ENCODE results near the gene B4GALNT1. TPM values are rescaled to one million over a fixed set of nuclear protein-coding genes. Genes with fewer than 3 reads are reported as not detected.

The B4GALNT1 gene
- total RNA-seq, 1 experiment from 2014 or later = 31.3 TPM

DNA sequence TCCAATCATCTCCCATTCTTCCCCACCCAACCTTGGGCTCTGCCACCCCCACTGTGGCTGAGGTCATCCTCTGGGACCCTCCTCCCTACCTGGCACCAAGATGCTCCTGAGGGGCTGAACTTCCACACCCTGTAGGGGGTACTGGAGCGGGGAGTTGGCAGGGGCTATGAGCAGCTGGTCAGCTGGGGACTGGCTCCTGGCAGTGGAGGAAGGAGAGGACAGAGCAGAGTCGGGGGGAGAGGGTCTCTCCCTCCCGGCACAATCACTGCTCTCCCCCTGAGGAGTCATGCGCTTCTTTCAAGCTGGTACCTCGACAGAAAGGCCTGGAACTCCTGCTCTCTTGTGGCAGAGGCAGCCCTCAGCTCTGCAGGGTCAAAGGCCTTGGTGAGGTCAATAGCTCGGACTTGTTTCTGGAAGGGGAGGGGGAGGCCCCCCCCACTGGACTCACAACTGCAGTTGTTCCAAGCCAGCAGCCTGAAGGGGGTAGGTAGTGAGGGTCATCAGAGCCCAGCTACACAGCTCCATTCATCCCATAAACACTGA is 2.0 kb downstream of the B4GALNT1 start:
- Histone ChIP-seq H3K36me3 (ENCODE audit: control insufficient read depth in 1 of 2, insufficient read depth in 2 of 2, low read length in 2 of 2) (peaks cover 0 to 14% of the 10 kb centered on the region in 2 experiments; a peak in 2 of 4 replicates), H3K9me3 (ENCODE audit: control insufficient read depth in 1 of 2, insufficient read depth in 1 of 2, low read depth in 1 of 2, low read length in 2 of 2) (no peaks in the 10 kb centered on the region), H3K4me3 (replicated peaks in 1 of 2; ENCODE audit: low read depth in 1 of 2, low read length in 2 of 2) (no peak overlapping the region), H3K4me1 (ENCODE audit: control insufficient read depth in 1 of 2, insufficient read depth in 2 of 2, low read length in 2 of 2) (peaks cover 12 to 21% of the 10 kb centered on the region in 2 experiments), H3K9ac (ENCODE audit: low read length) (no peak overlapping the region), H4K20me1 (ENCODE audit: insufficient read depth) (no peaks in the 10 kb centered on the region), H2AFZ (ENCODE audit: low read depth, low read length, poor library complexity, severe bottlenecking) (no peak overlapping the region), H3K27me3 (ENCODE audit: insufficient read depth, low read length) (no peaks in the 10 kb centered on the region), H3K79me2 (ENCODE audit: insufficient read depth, low read length) (peaks cover 13% of the 10 kb centered on the region), H3K27ac (ENCODE audit: low read depth, low read length) (no peak overlapping the region), H3K4me2 (ENCODE audit: low read length) (peak overlapping the region; percentile 92; the same call in 1 of the 2 replicates), H3K9me2 (ENCODE audit: insufficient read depth) (no peaks in the 10 kb centered on the region)
- ChIA-PET CTCF (no interaction called here), POLR2A (no interaction called here), RAD21 (ENCODE audit: low non-redundant PET in 1 of 2, low total read pairs in 2 of 2, uncharacterized antibody in 2 of 2, unreplicated experiment in 2 of 2) (no interaction called here)
- TF ChIP-seq SRF (IDR thresholded peaks at IDR 0.05; ENCODE audit: low read depth) (no peak), RAD21 (IDR thresholded peaks at IDR 0.05; ENCODE audit: low read depth) (no peak), ELF1 (IDR thresholded peaks at IDR 0.05; ENCODE audit: borderline replicate concordance, low read depth) (no peak), ZNF274 (IDR thresholded peaks at IDR 0.05; ENCODE audit: low read depth, low read length) (no peak), SIN3A (IDR thresholded peaks at IDR 0.05; ENCODE audit: low read depth) (no peak)
- TF ChIP-seq, protein P1, sequence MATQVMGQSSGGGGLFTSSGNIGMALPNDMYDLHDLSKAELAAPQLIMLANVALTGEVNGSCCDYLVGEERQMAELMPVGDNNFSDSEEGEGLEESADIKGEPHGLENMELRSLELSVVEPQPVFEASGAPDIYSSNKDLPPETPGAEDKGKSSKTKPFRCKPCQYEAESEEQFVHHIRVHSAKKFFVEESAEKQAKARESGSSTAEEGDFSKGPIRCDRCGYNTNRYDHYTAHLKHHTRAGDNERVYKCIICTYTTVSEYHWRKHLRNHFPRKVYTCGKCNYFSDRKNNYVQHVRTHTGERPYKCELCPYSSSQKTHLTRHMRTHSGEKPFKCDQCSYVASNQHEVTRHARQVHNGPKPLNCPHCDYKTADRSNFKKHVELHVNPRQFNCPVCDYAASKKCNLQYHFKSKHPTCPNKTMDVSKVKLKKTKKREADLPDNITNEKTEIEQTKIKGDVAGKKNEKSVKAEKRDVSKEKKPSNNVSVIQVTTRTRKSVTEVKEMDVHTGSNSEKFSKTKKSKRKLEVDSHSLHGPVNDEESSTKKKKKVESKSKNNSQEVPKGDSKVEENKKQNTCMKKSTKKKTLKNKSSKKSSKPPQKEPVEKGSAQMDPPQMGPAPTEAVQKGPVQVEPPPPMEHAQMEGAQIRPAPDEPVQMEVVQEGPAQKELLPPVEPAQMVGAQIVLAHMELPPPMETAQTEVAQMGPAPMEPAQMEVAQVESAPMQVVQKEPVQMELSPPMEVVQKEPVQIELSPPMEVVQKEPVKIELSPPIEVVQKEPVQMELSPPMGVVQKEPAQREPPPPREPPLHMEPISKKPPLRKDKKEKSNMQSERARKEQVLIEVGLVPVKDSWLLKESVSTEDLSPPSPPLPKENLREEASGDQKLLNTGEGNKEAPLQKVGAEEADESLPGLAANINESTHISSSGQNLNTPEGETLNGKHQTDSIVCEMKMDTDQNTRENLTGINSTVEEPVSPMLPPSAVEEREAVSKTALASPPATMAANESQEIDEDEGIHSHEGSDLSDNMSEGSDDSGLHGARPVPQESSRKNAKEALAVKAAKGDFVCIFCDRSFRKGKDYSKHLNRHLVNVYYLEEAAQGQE (IDR thresholded peaks at IDR 0.05; ENCODE audit: low read depth) = no peak
- TF ChIP-seq, protein P2, sequence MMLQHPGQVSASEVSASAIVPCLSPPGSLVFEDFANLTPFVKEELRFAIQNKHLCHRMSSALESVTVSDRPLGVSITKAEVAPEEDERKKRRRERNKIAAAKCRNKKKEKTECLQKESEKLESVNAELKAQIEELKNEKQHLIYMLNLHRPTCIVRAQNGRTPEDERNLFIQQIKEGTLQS (IDR thresholded peaks at IDR 0.05) = no peak
- ATAC-seq (no peak), DNase-seq (ENCODE audit: low read depth, low spot score) (no peak)
- no TSS peak for BruUV-seq (replicated peaks)
- intact Hi-C loops (cut with micrococcal nuclease) = no loop called here

Data from HCT116 (cell line).